Right lobe of liver (tissue), 6 donors: ENCODE measurements around the gene MEF2A. TPM values are rescaled to one million over a fixed set of nuclear protein-coding genes. Genes with fewer than 3 reads are reported as not detected.

Experiments used
- ATAC-seq, 4 donors: fragments of 200-7000 bp; cut with Tn5 transposase; one replicate each; pipeline ENCODE4 v1.9.1; 2020; ENCODE audit warnings: mild to moderate bottlenecking in 4 of 4, moderate library complexity in 4 of 4
- DNase-seq, 3 donors: peaks; one replicate each; pipeline ENCODE4 v3.0.0-alpha.2; 2020
- H3K27ac ChIP-seq, 3 donors: fragments of 200-600 bp; one replicate each; pipeline ENCODE4 v1.8.0; 2022
- H3K27me3 ChIP-seq, 2 donors: fragments of 200-600 bp; one replicate each; pipeline ENCODE4 v1.8.0; 2022
- H3K36me3 ChIP-seq, 4 donors: fragments of 200-600 bp; sonication (generic) in 1 of 4; one replicate each; pipeline versions ENCODE4 v1.5.1 to v1.8.0; 2017 to 2022; ENCODE audit warnings: control low read depth in 1 of 4
- H3K4me1 ChIP-seq, 4 donors: fragments of 200-600 bp; sonication (generic) in 1 of 4; one replicate each; pipeline versions ENCODE4 v1.5.1 to v1.8.0; 2017 to 2022; ENCODE audit warnings: control low read depth in 1 of 4
- H3K4me3 ChIP-seq, 3 donors: fragments of 200-600 bp; one replicate each; pipeline ENCODE4 v1.8.0; 2022
- H3K9me3 ChIP-seq, 4 donors: fragments of 200-600 bp; sonication (generic) in 1 of 4; one replicate each; pipeline versions ENCODE4 v1.5.1 to v1.8.0; 2017 to 2022; ENCODE audit warnings: control low read depth in 1 of 4
- CTCF ChIP-seq, 4 donors: fragments of 200-600 bp in 3 of 4; fragments of 450-650 bp in 1 of 4; IDR thresholded peaks; one replicate each; pipeline versions ENCODE4 v1.5.1 to v1.8.0; 2016 to 2022; ENCODE audit warnings: antibody characterized with exemption in 4 of 4, mild to moderate bottlenecking in 2 of 4
- POLR2A ChIP-seq: fragments of 450-650 bp; IDR thresholded peaks from one replicate; pipeline ENCODE4 v1.6.1; 2017; ENCODE audit warnings: antibody characterized with exemption, mild to moderate bottlenecking
- WGBS: methylation state at CpG from one replicate; pipeline ENCODE4 v1.1.6; 2018; ENCODE audit warnings: low coverage, low lambda C conversion rate; ENCODE audit not compliant: insufficient coverage; ENCODE audit errors: missing lambda C conversion rate; 5-methylcytosine and 5-hydroxymethylcytosine counted together
- intact Hi-C, 2 donors: fragments of 100-400 bp; cut with DNase I; formaldehyde crosslinking; loops; one replicate each; pipeline versions ENCODE4 v1.11.2 to v1.14.1; 2022
- small RNA-seq, 2 experiments: library from RNA; depleted of rRNA; stranded (forward); fragments of <200 nt; gene quantifications; one replicate each; pipeline ENCODE3, GENCODE V24; 2016
- total RNA-seq, 6 experiments: library from RNA; depleted of rRNA in 2 of 6; stranded (reverse); fragments of >200 nt in 2 of 6; fragmentation: NEBNext Ultra II Directional in 3 of 6; extraction: Animal tissue kit (Norgen Biotek cat#: 25700) in 3 of 6; gene quantifications; one replicate each; pipeline versions ENCODE4 v1.1.0 to v1.2.4, GENCODE V29; 2016 to 2023
- donor health status: DM: no; HTN: yes; CAD: no.
- donor health status: DM: no; HTN: no; CAD: no.
- donor health status: DM: no; HTN: no; CAD: no.
- donor health status: DM: no; HTN: yes; CAD: no.
- donor health status: DM: no; HTN: yes; CAD: no.

The MEF2A gene
- total RNA-seq, 6 experiments from 2014 or later: 20.1 to 35.5 (median 25.4) TPM

DNA sequence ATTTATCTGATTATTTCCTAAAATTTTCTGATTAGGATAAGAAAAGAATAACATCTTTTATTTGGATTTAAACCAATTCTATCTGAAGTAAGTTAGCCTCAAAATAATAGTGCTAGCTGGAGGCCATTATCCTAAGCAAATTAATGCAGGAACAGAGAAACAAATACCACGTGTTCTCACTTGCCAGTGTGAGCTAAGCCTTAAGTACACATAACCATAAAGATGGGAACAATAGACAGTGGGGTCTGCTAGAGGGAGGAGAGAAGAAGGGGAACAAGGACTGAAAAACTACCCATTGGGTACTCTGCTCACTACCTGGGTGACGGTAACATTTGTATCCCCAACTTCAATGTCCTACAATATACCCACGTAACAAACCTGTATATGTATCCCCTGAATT, 198.7 kb downstream of the MEF2A start:
- Histone ChIP-seq H3K4me3 (no peak overlapping the region), H3K9me3 (no peaks in the 10 kb centered on the region), H3K27ac (no peak overlapping the region), H3K36me3 (no peaks in the 10 kb centered on the region), H3K4me1 (no peaks in the 10 kb centered on the region), H3K27me3 (no peaks in the 10 kb centered on the region)
- intact Hi-C loops: no loop called here
- TF ChIP-seq CTCF (IDR thresholded peaks at IDR 0.05) (no peak), POLR2A (no peak)
- DNase-seq (no peak), ATAC-seq (no peak)
- 73% methylated on average over 3 of the region's 3 CpGs for WGBS

Small RNA genes lying within 50 kb of the gene (small RNA-seq; reads per million reads assigned to genes)
- 0 reads per million in 2 experiments for gene RF00019

Other genes with a start within 250 kb of the MEF2A start
- gene LYSMD4, start 167.5 kb downstream of the MEF2A start, total RNA-seq: 1 to 10 TPM; 2.8 to 7.0 (median 5.1) TPM